Measurements from ENCODE around the gene INSC. TPM values are rescaled to one million over a fixed set of nuclear protein-coding genes. Genes with fewer than 3 reads are reported as not detected.

The INSC gene
- total and polyA plus RNA-seq, 9 of the 15 experiments (the other 6 are each of a cell fraction or from before 2014, with no cell fraction given): not detected

- Histone ChIP-seq H3K4me2 (ENCODE audit: insufficient read depth, low read length) (no peak overlapping the region), H3K4me1 (replicated peaks in 1 of 2; ENCODE audit: control insufficient read depth in 2 of 2, insufficient read depth in 2 of 2, low read length in 2 of 2) (no peaks in the 10 kb centered on the region), H4K20me1 (replicated peaks; ENCODE audit: control insufficient read depth, insufficient read depth, low read length) (no peaks in the 10 kb centered on the region), H3K4me3 (no peak overlapping the region), H3K36me3 (ENCODE audit: control insufficient read depth, insufficient read depth, low read length) (no peaks in the 10 kb centered on the region), H3K79me2 (ENCODE audit: control insufficient read depth, insufficient read depth, low read length) (no peaks in the 10 kb centered on the region), H2AFZ (ENCODE audit: low read depth, low read length) (no peak overlapping the region), H3K27me3 (ENCODE audit: control insufficient read depth in 2 of 2, insufficient read depth in 2 of 2, low read length in 2 of 2) (peaks cover 0 to 7% of the 10 kb centered on the region in 2 experiments; a peak in 1 of 5 replicates), H3K9me1 (ENCODE audit: control insufficient read depth, insufficient read depth, low read length) (no peaks in the 10 kb centered on the region), H3K27ac (ENCODE audit: extremely low read depth, low read depth, low read length) (no peak overlapping the region), H3K9ac (ENCODE audit: insufficient read depth in 1 of 2, low read depth in 2 of 2, low read length in 2 of 2) (no peak overlapping the region), H3K9me3 (replicated peaks; ENCODE audit: control insufficient read depth, insufficient read depth, low read depth, low read length) (no peaks in the 10 kb centered on the region)
- FAIRE-seq: no peak
- ATAC-seq: no peak
- POLR2A ChIA-PET: no interaction called here
- in situ Hi-C loops (cut with MboI) (no loop called here), intact Hi-C loops (cut with micrococcal nuclease) (no loop called here)
- DNase-seq (ENCODE audit: extremely low read depth in 1 of 4, low spot score in 3 of 4): no peak
- 0% methylated on average over 1 of the region's 1 CpG for WGBS (ENCODE audit: insufficient coverage, low coverage, missing lambda C conversion rate)
- BruUV-seq (replicated peaks): no TSS peak
- peak; percentile 61 for TF ChIP-seq RBM25 (IDR thresholded peaks at IDR 0.05; ENCODE audit: low read depth, low read length, severe bottlenecking)
- no peak for TF ChIP-seq HLTF (IDR thresholded peaks at IDR 0.05)
- CTCF ChIA-PET (ENCODE audit: low intra/inter-chr PET ratio): no interaction called here
These were observed 5.1 kb downstream of the INSC start for GRCh38 chr11:15119826-15120225.

GRCh38 chr11:15123849-15124248, 9.1 kb downstream of the INSC start:
- TF ChIP-seq MED1 (CRISPR knock-in tag; IDR thresholded peaks at IDR 0.05; ENCODE audit: borderline replicate concordance): no peak
- ATAC-seq: no peak
- no peaks in the 10 kb centered on the region for H3K9me1 ChIP-seq (ENCODE audit: control insufficient read depth, insufficient read depth, low read length)
- no peak for FAIRE-seq
- no peak overlapping the region for H3K9ac ChIP-seq (ENCODE audit: insufficient read depth in 1 of 2, low read depth in 2 of 2, low read length in 2 of 2)
- BruUV-seq (replicated peaks): no TSS peak
- 0% methylated on average over 1 of the region's 1 CpG for WGBS (ENCODE audit: insufficient coverage, low coverage, missing lambda C conversion rate)
- ChIA-PET POLR2A (interaction anchor here (1.3 kb wide), 1 partner anchor 14 kb away, joined by 3 read pairs; no protein-coding TSS in a partner anchor), CTCF (ENCODE audit: low intra/inter-chr PET ratio) (no interaction called here)
- H3K4me1 ChIP-seq (replicated peaks in 1 of 2; ENCODE audit: control insufficient read depth in 2 of 2, insufficient read depth in 2 of 2, low read length in 2 of 2): no peaks in the 10 kb centered on the region
- H3K4me2 ChIP-seq (ENCODE audit: insufficient read depth, low read length): no peak overlapping the region
- H3K79me2 ChIP-seq (ENCODE audit: control insufficient read depth, insufficient read depth, low read length): no peaks in the 10 kb centered on the region
- H3K9me3 ChIP-seq (replicated peaks; ENCODE audit: control insufficient read depth, insufficient read depth, low read depth, low read length): no peaks in the 10 kb centered on the region
- H3K4me3 ChIP-seq: no peak overlapping the region
- no peak overlapping the region for H3K27ac ChIP-seq (ENCODE audit: extremely low read depth, low read depth, low read length)
- H3K36me3 ChIP-seq (ENCODE audit: control insufficient read depth, insufficient read depth, low read length): no peaks in the 10 kb centered on the region
- H3K27me3 ChIP-seq (ENCODE audit: control insufficient read depth in 2 of 2, insufficient read depth in 2 of 2, low read length in 2 of 2): peaks cover 0 to 4% of the 10 kb centered on the region in 2 experiments; a peak in 1 of 5 replicates
- intact Hi-C loops (cut with micrococcal nuclease): no loop called here
- in situ Hi-C loops (cut with MboI): no loop called here
- H4K20me1 ChIP-seq (replicated peaks; ENCODE audit: control insufficient read depth, insufficient read depth, low read length): no peaks in the 10 kb centered on the region
- DNase-seq (ENCODE audit: extremely low read depth in 1 of 4, low spot score in 3 of 4): no peak
- H2AFZ ChIP-seq (ENCODE audit: low read depth, low read length): no peak overlapping the region
